Heart left ventricle (tissue), 16 donors: ENCODE measurements around the gene HIPK2. TPM values are rescaled to one million over a fixed set of nuclear protein-coding genes. Genes with fewer than 3 reads are reported as not detected.

ENCODE experiments used
- ATAC-seq, 4 donors: fragments of 200-7000 bp; cut with Tn5 transposase; one replicate each; pipeline ENCODE4 v1.9.1; 2020 to 2022; ENCODE audit warnings: moderate library complexity in 4 of 4, mild to moderate bottlenecking in 3 of 4, moderate number of reproducible peaks in 1 of 4
- DNase-seq, 5 donors: peaks; one replicate each; pipeline ENCODE4 v3.0.0-alpha.2; 2020
- H3K27ac ChIP-seq, 12 donors: fragments of 200-600 bp; sonication (generic) in 4 of 12; one replicate each; pipeline versions ENCODE4 v1.5.0 to v1.8.0; 2016 to 2022; ENCODE audit warnings: mild to moderate bottlenecking in 2 of 12
- H3K27me3 ChIP-seq, 9 donors: fragments of 200-600 bp; sonication (generic) in 2 of 9; one replicate each; pipeline versions ENCODE4 v1.5.1 to v1.8.0; 2016 to 2022; ENCODE audit warnings: mild to moderate bottlenecking in 3 of 9
- H3K36me3 ChIP-seq, 9 donors: fragments of 200-600 bp; sonication (generic) in 2 of 9; one replicate each; pipeline versions ENCODE4 v1.5.0 to v1.8.0; 2018 to 2022; ENCODE audit warnings: mild to moderate bottlenecking in 2 of 9
- H3K4me1 ChIP-seq, 12 donors: fragments of 200-600 bp; sonication (generic) in 4 of 12; one replicate each; pipeline versions ENCODE4 v1.5.0 to v1.8.0; 2016 to 2022; ENCODE audit warnings: mild to moderate bottlenecking in 3 of 12
- H3K4me3 ChIP-seq, 12 donors: fragments of 200-600 bp; sonication (generic) in 4 of 12; one replicate each; pipeline versions ENCODE4 v1.5.0 to v1.8.0; 2017 to 2022; ENCODE audit warnings: mild to moderate bottlenecking in 9 of 12, moderate library complexity in 4 of 12
- H3K9me3 ChIP-seq, 12 donors: fragments of 200-600 bp; sonication (generic) in 4 of 12; one replicate each; pipeline versions ENCODE4 v1.5.0 to v1.8.0; 2016 to 2022; ENCODE audit warnings: mild to moderate bottlenecking in 1 of 12
- CTCF ChIP-seq, 12 donors: fragments of 200-600 bp; sonication (generic) in 4 of 12; IDR thresholded peaks; one replicate each; pipeline versions ENCODE4 v1.5.0 to v1.8.0; 2018 to 2022; ENCODE audit warnings: antibody characterized with exemption in 12 of 12, mild to moderate bottlenecking in 5 of 12
- POLR2A ChIP-seq, 2 donors: fragments of 450-650 bp; IDR thresholded peaks; one replicate each; pipeline ENCODE4 v1.6.1; 2017; ENCODE audit warnings: antibody characterized with exemption in 2 of 2, mild to moderate bottlenecking in 2 of 2, moderate library complexity in 2 of 2
- WGBS, 4 donors: extraction: QIAGEN DNeasy Blood & Tissue Kit in 2 of 4; methylation state at CpG; one replicate each; pipeline versions ENCODE4 v1.1.5 to v1.1.7; 2013 to 2018; 5-methylcytosine and 5-hydroxymethylcytosine counted together
- intact Hi-C, 10 donors: fragments of 100-400 bp; cut with DNase I; formaldehyde crosslinking; loops; one replicate each; pipeline versions ENCODE4 v1.11.1 to v1.14.2; 2022
- polyA plus RNA-seq, 2 donors: library from polyadenylated mRNA; stranded (reverse); fragments of 200-250 nt; gene quantifications; one replicate each; pipeline ENCODE4 v1.2.3, GENCODE V29; 2013
- total RNA-seq, 9 donors: library from RNA; depleted of rRNA in 2 of 9; stranded (reverse); fragments of >200 nt in 2 of 9; fragmentation: NEBNext Ultra II Directional in 3 of 9; extraction: Animal tissue kit (Norgen Biotek cat#: 25700) in 3 of 9; gene quantifications; one replicate each; pipeline versions ENCODE4 v1.1.0 to v1.2.4, GENCODE V29; 2016 to 2023
- donor health status: ischemic (EF 13 %, LVEDD 7.1; RV severe dilation, severe dysfunction).
- donor health status: healthy with polysubstance abuse.
- donor health status: DM: no; HTN: yes; CAD: no.
- donor health status: DM: no; HTN: no; CAD: no.
- donor health status: ischemic (EF 25% LVEDD 6.9; RV normal size, moderate dysfunction).
- donor health status: ischemic (EF 25% LVEDD 5.7; RV mildly dilated, moderate dysfunction).
- donor health status: healthy.
- donor health status: DM: yes; HTN: yes; CAD: no.
- donor health status: ischemic (EF 35%, LVEDD 5.7; RV mildly dilated, moderate dysfunction).
- donor health status: nonischemic (EF 11% LVEDD 7.7; RV severe dilation, severe dysfunction).
- donor health status: DM: yes; HTN: yes; CAD: no.
- donor health status: PGD.
- donor health status: ischemic (EF 29% LVEDD 5.4; RV normal size, mild dysfunction).
- donor health status: nonischemic (EF 23%, LVEDD 6.1; RV moderate dilation, normal function).

Gene HIPK2
- total and polyA plus RNA-seq, 11 donors: 43.2 to 244 (median 143) TPM

GRCh38 chr7:139522830-139523198 is 255.0 kb downstream of the HIPK2 start:
- DNase-seq (no peak), ATAC-seq (no peak)
- TF ChIP-seq CTCF (IDR thresholded peaks at IDR 0.05): no peak
- TF ChIP-seq POLR2A (IDR thresholded peaks at IDR 0.05): no peak
- Histone ChIP-seq H3K4me1 (peaks cover 0 to 13% (median 0%) of the 10 kb centered on the region in 12 donors), H3K4me3 (no peak overlapping the region), H3K27me3 (peaks cover 0 to 37% (median 30%) of the 10 kb centered on the region in 9 donors), H3K9me3 (no peaks in the 10 kb centered on the region), H3K27ac (no peak overlapping the region), H3K36me3 (no peaks in the 10 kb centered on the region)
- 23 to 34% (median 25%) methylated on average over 10 to 11 of the region's 11 CpGs for WGBS, 4 donors
- intact Hi-C loops: no loop called here

- no peak for TF ChIP-seq POLR2A (IDR thresholded peaks at IDR 0.05)
- TF ChIP-seq CTCF (IDR thresholded peaks at IDR 0.05): no peak
- Histone ChIP-seq H3K36me3 (no peaks in the 10 kb centered on the region), H3K4me3 (no peak overlapping the region), H3K4me1 (peaks cover 0 to 13% (median 0%) of the 10 kb centered on the region in 12 donors), H3K27me3 (peaks cover 0 to 37% (median 30%) of the 10 kb centered on the region in 9 donors), H3K27ac (no peak overlapping the region), H3K9me3 (no peaks in the 10 kb centered on the region)
- DNase-seq (no peak), ATAC-seq (no peak)
- intact Hi-C loops: no loop called here
- WGBS, 4 donors: 92 to 95% (median 93%) methylated on average over 1 of the region's 1 CpG
These were observed 256.4 kb downstream of the HIPK2 start for GRCh38 chr7:139521439-139521838.

GRCh38 chr7:139515266-139515665 is 262.5 kb downstream of the HIPK2 start:
- Histone ChIP-seq H3K4me3 (no peak overlapping the region), H3K27me3 (peaks cover 0 to 4% (median 0%) of the 10 kb centered on the region in 9 donors), H3K36me3 (no peaks in the 10 kb centered on the region), H3K27ac (no peak overlapping the region), H3K4me1 (no peaks in the 10 kb centered on the region), H3K9me3 (no peaks in the 10 kb centered on the region)
- DNase-seq (no peak), ATAC-seq (no peak)
- intact Hi-C loops: no loop called here
- no peak for TF ChIP-seq CTCF (IDR thresholded peaks at IDR 0.05)
- no peak for TF ChIP-seq POLR2A (IDR thresholded peaks at IDR 0.05)
- WGBS, 4 donors: 77 to 89% (median 83%) methylated on average over 8 of the region's 8 CpGs

Other genes with a start within 250 kb of the HIPK2 start
- 10 to 100 TPM in 2 of 9 donors, 1 to 10 TPM in 7; 2.0 to 32.0 (median 4.7) TPM for gene TBXAS1, start 51.3 kb upstream of the HIPK2 start, total RNA-seq
- gene TBXAS1, start 51.3 kb upstream of the HIPK2 start, polyA plus RNA-seq: 10 to 100 TPM in 1 of 2 donors, 1 to 10 TPM in 1; 2.3 to 12.8 TPM